K562 (cell line): Measurements from ENCODE around the gene MYADML2. TPM values are rescaled to one million over a fixed set of nuclear protein-coding genes. Genes with fewer than 3 reads are reported as not detected.

Experiments used
- ATAC-seq: fragments of 200-7000 bp; cut with Tn5 transposase; 3 replicates; pipeline ENCODE4 v1.9.1; 2020; ENCODE audit warnings: moderate library complexity
- BruUV-seq: library from RNA; stranded (reverse); fragments of 400-500 nt; replicated peaks from 2 replicates; lab custom pipeline; 2021; lab: Mats Ljungman, UMichigan
- CTCF ChIA-PET: fragments of 300-600 bp; formaldehyde crosslinking; extraction: SDS; loops from one replicate; lab custom pipeline; 2021; ENCODE audit warnings: low intra/inter-chr PET ratio; lab: Yijun Ruan, JAX
- POLR2A ChIA-PET: fragments of 300-600, 350-650 bp; sonication (Branson Sonifier 250); formaldehyde crosslinking; extraction: SDS; loops from one replicate; lab custom pipeline; 2021; ENCODE audit warnings: antibody characterized with exemption, inconsistent platforms; lab: Yijun Ruan, JAX
- DNase-seq, 4 experiments: peaks; one replicate each; pipeline versions ENCODE4 v3.0.0 to v3.0.0-alpha.2; 2011 to 2018; ENCODE audit warnings: low spot score in 3 of 4, mixed read lengths in 3 of 4; ENCODE audit errors: extremely low read depth in 1 of 4
- FAIRE-seq: peaks from 2 replicates; lab custom pipeline; 2011; peaks lifted over from hg19 to GRCh38; lab: Jason Lieb, UNC
- H2AFZ ChIP-seq: 2 replicates; pipeline ENCODE4 v1.6.0; 2011; ENCODE audit warnings: low read depth, low read length, control low read depth, inconsistent platforms
- H3K27ac ChIP-seq: fragments of 200-600 bp; 3 replicates; pipeline ENCODE4 v1.8.0; 2011; ENCODE audit warnings: low read depth, mild to moderate bottlenecking, control low read depth, inconsistent platforms, low read length, moderate library complexity, mixed read lengths; ENCODE audit errors: extremely low read depth
- H3K27me3 ChIP-seq, 2 experiments: fragments of 300-600 bp in 1 of 2; 2 replicates in 1 of 2; 3 replicates in 1 of 2; pipeline versions ENCODE4 v1.6.0 to v1.8.0; 2011; ENCODE audit warnings: inconsistent platforms in 2 of 2, low read length in 2 of 2, mild to moderate bottlenecking in 1 of 2, mixed read lengths in 1 of 2, moderate library complexity in 1 of 2; ENCODE audit not compliant: control insufficient read depth in 2 of 2, insufficient read depth in 2 of 2
- H3K36me3 ChIP-seq: fragments of 300-600 bp; 3 replicates; pipeline ENCODE4 v1.8.0; 2011; ENCODE audit warnings: mild to moderate bottlenecking, low read length, inconsistent platforms; ENCODE audit not compliant: control insufficient read depth, insufficient read depth
- H3K4me1 ChIP-seq, 2 experiments: fragments of 200-600 bp in 1 of 2; replicated peaks in 1 of 2; 2 replicates in 1 of 2; 3 replicates in 1 of 2; pipeline versions ENCODE4 v1.5.1 to v1.8.0; 2011; ENCODE audit warnings: inconsistent platforms in 2 of 2, low read length in 2 of 2, mild to moderate bottlenecking in 1 of 2, mixed read lengths in 1 of 2, moderate library complexity in 1 of 2; ENCODE audit not compliant: control insufficient read depth in 2 of 2, insufficient read depth in 2 of 2
- H3K4me2 ChIP-seq: 2 replicates; pipeline ENCODE4 v1.6.1; 2011; ENCODE audit warnings: low read length, control low read depth, inconsistent platforms, mixed read lengths; ENCODE audit not compliant: insufficient read depth
- H3K4me3 ChIP-seq: fragments of 200-600 bp; sonication (generic), shearing (Covaris generic); 2 replicates; pipeline ENCODE4 v1.5.1; 2016; ENCODE audit warnings: control low read depth, inconsistent platforms
- H3K79me2 ChIP-seq: fragments of 200-600 bp; 3 replicates; pipeline ENCODE4 v1.8.0; 2011; ENCODE audit warnings: low read length, inconsistent platforms; ENCODE audit not compliant: control insufficient read depth, insufficient read depth
- H3K9ac ChIP-seq, 2 experiments: 2 replicates each; pipeline versions ENCODE4 v1.6.0 to v1.6.1; 2011; ENCODE audit warnings: low read depth in 2 of 2, low read length in 2 of 2, control low read depth in 1 of 2, inconsistent platforms in 1 of 2, mild to moderate bottlenecking in 1 of 2, mixed read lengths in 1 of 2; ENCODE audit not compliant: insufficient read depth in 1 of 2
- H3K9me1 ChIP-seq: one replicate; pipeline ENCODE4 v1.6.0; 2011; ENCODE audit warnings: inconsistent platforms, mild to moderate bottlenecking, low read length, moderate library complexity; ENCODE audit not compliant: control insufficient read depth, insufficient read depth
- H3K9me3 ChIP-seq: replicated peaks from 2 replicates; pipeline ENCODE4 v1.5.1; 2011; ENCODE audit warnings: low read depth, low read length, inconsistent platforms; ENCODE audit not compliant: control insufficient read depth, insufficient read depth
- H4K20me1 ChIP-seq: replicated peaks from 2 replicates; pipeline ENCODE4 v1.6.1; 2011; ENCODE audit warnings: low read length, inconsistent platforms, mixed read lengths; ENCODE audit not compliant: control insufficient read depth, insufficient read depth
- HINFP ChIP-seq: fragments of 450-650 bp; conservative IDR thresholded peaks from 2 replicates; pipeline ENCODE4 v1.6.1; 2016; ENCODE audit warnings: missing genetic modification characterization, low read depth, mild to moderate bottlenecking, control low read depth, missing compliant biosample characterization
- ZNF740 ChIP-seq, 3 experiments: fragments of 200-800 bp in 1 of 3; sonication (Bioruptor generic) in 1 of 3; sonication (generic) in 1 of 3; formaldehyde crosslinking in 1 of 3; IDR thresholded peaks; 2 replicates each; pipeline versions ENCODE4 v1.6.1 to v1.8.0; 2016 to 2022; ENCODE audit warnings: mild to moderate bottlenecking in 2 of 3, missing compliant biosample characterization in 2 of 3, missing genetic modification characterization in 2 of 3, missing genetic modification reagents in 1 of 3
- WGBS: fragments of 100-300 bp; shearing (Covaris generic); methylation state at CpG from one replicate; pipeline ENCODE4 v1.1.6; 2016; ENCODE audit warnings: low coverage, mixed read lengths; ENCODE audit not compliant: insufficient coverage; ENCODE audit errors: missing lambda C conversion rate; 5-methylcytosine and 5-hydroxymethylcytosine counted together
- in situ Hi-C: fragments of 300-500 bp; cut with MboI; formaldehyde crosslinking; loops from 4 replicates; pipeline ENCODE4 v1.15.0; 2018; ENCODE audit warnings: inconsistent platforms, mixed read lengths
- intact Hi-C: fragments of 100-400 bp; cut with micrococcal nuclease; formaldehyde crosslinking; loops from 2 replicates; pipeline ENCODE4 v1.14.2; 2022
- polyA plus RNA-seq, 8 experiments: library from polyadenylated mRNA; depleted of rRNA in 4 of 8; stranded (reverse) in 5 of 8; unstranded in 3 of 8; fragments of >200 nt; fragmentation: Nextera tagmentation in 2 of 8; fragmentation: Illumina TruSeq in 1 of 8; extraction: Ambion mirVana in 2 of 8; extraction: Trizol in 1 of 8; gene quantifications; 2 replicates each; pipeline versions ENCODE4 v1.2.1 to v1.2.3, GENCODE V29; 2011 to 2014; ENCODE audit warnings: inconsistent platforms in 1 of 8, missing spikeins in 1 of 8
- total RNA-seq, 7 experiments: library from RNA; depleted of rRNA in 6 of 7; stranded (reverse); fragments of >200 nt in 6 of 7; fragmentation: Illumina TruSeq in 2 of 7; extraction: Trizol in 2 of 7; gene quantifications; 2 replicates each; pipeline versions ENCODE4 v1.2.1 to v1.2.3, GENCODE V29; 2011 to 2021; ENCODE audit warnings: low replicate concordance in 1 of 7

Gene MYADML2
- total and polyA plus RNA-seq, 9 of the 15 experiments (the other 6 are each of a cell fraction or from before 2014, with no cell fraction given), result not detected

GRCh38 chr17:81967244-81967532 is 20.2 kb upstream of the MYADML2 start:
- POLR2A ChIA-PET, result interaction anchor here (0.6 kb wide), 1 partner anchor 13 kb away, joined by 3 read pairs; no protein-coding TSS in a partner anchor
- no peaks in the 10 kb centered on the region for H3K9me1 ChIP-seq
- H3K9me3 ChIP-seq, result no peaks in the 10 kb centered on the region
- no peak overlapping the region; the same call in 1 of the 2 replicates for H3K4me2 ChIP-seq
- H3K36me3 ChIP-seq, result no peaks in the 10 kb centered on the region
- intact Hi-C loops, result no loop called here
- in situ Hi-C loops, result no loop called here
- no peaks in the 10 kb centered on the region for H3K27me3 ChIP-seq
- ATAC-seq (no peak), DNase-seq (no peak), FAIRE-seq (no peak)
- H2AFZ ChIP-seq, result peak overlapping the region; percentile 97
- H3K4me1 ChIP-seq, result peaks cover 9 to 56% of the 10 kb centered on the region in 2 experiments
- H3K27ac ChIP-seq, result peak overlapping the region; percentile 41; the same call in 1 of the 3 replicates
- no peak overlapping the region for H3K4me3 ChIP-seq
- H3K9ac ChIP-seq, result peak overlapping the region in 1 of 2 experiments; percentile 90; a peak in 2 of 4 replicates
- 79% methylated on average over 5 of the region's 5 CpGs for WGBS
- no TSS peak for BruUV-seq
- H4K20me1 ChIP-seq, result no peaks in the 10 kb centered on the region
- no peaks in the 10 kb centered on the region for H3K79me2 ChIP-seq
- TF ChIP-seq HINFP (tag), result no peak
- TF ChIP-seq ZNF740 (CRISPR knock-in tag; IDR thresholded peaks at IDR 0.05), result peak; percentile 50; the same call in 1 of the 2 replicates
- no peak for TF ChIP-seq ZNF740 (tag; IDR thresholded peaks at IDR 0.05)
- CTCF ChIA-PET, result interaction anchor here (0.6 kb wide), 1 partner anchor 78 kb away, joined by 7 read pairs; no protein-coding TSS in a partner anchor
